ENCODE results near the gene PRR29.

Gene PRR29

DNA sequence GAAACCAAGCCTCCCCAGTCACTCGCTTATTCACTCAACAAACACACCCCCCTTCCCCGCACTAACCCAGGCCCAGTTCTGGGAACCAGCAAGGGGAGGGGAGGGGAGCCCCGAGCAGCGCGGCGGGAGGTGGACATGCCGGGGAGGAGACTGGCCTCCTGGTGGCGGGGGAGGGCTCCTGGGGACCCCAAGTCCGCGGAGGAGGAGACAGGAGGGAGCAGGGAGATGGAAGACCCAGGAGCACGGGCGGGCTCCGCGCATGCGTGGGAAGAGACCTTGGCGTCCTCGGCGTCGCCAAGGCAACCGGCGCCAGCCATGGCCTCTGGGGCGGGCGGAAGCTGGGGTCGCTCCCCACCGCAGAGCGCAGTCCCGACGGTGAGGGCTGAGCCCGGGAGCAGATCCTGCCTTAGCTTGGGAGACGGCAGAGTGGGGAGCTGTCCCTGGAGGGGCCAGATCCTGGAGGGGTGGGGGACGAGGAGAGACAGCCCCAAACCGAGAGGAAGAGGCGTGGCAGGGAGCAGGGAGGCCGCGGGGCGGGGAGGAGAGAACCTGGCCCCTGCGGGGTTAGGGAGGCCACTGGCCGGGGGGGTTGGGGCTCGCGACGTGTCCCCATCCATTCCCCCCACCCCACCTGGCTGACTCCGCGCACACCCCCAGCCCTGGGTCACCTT, at the start of gene PRR29:
Gene PRR29, plus strand, starts transcription at position 302 of the 671 bp plus-strand sequence. Its CDS starts 14 bp downstream, at position 316.
- no peak for TF ChIP-seq ZNF274 (IDR thresholded peaks at IDR 0.05; ENCODE audit: low read depth, low read length)
- H3K4me3 ChIP-seq (ENCODE audit: low read length) = peak within 1 kb of the TSS; percentile 71; the same call in 1 of the 2 replicates

GRCh38 chr17:63948521-63948920, 49.6 kb upstream of the PRR29 start:
- no peak overlapping the region for H3K4me3 ChIP-seq (ENCODE audit: low read length)

DNA sequence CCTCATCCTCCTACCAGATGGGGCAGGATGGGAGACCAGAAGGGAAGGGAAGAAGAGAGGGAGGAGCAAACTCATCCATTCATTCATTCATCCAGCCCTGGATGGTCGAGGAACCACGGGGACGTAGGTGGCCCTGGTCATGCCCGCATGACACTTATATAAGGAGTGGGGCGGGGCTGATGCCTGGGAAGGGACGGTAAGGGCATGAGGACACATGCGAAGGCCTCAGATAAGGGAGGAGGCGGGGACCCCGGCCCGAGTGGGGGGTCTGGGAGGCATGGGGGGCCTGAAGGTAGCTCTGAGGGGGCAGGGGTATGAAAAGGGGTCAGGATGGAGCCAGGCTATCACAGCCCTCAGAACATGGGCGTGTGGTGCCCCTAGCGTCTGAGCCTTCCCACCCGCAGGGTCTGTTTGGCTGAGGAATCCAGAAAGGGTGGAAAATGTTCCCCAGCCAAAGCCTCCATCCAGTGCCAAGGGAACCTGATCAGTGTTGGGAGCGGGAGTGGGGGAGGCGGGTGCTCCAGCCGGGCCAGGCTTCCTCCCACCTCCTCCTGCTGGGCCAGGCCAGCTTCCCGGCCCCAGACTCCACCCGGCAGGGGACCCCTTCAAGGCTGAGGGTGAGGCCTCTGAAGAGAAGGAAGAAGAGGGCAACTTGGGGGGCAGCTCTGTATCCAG, 48.4 kb upstream of the PRR29 start:
- H3K4me3 ChIP-seq (ENCODE audit: low read length) = no peak overlapping the region
- no peak for TF ChIP-seq ZNF274 (IDR thresholded peaks at IDR 0.05; ENCODE audit: low read depth, low read length)

More at GRCh38 chr17:63948521-63948920, 49.6 kb upstream of the PRR29 start:
- no peak for TF ChIP-seq ZNF274 (IDR thresholded peaks at IDR 0.05; ENCODE audit: low read depth, low read length)

DNA sequence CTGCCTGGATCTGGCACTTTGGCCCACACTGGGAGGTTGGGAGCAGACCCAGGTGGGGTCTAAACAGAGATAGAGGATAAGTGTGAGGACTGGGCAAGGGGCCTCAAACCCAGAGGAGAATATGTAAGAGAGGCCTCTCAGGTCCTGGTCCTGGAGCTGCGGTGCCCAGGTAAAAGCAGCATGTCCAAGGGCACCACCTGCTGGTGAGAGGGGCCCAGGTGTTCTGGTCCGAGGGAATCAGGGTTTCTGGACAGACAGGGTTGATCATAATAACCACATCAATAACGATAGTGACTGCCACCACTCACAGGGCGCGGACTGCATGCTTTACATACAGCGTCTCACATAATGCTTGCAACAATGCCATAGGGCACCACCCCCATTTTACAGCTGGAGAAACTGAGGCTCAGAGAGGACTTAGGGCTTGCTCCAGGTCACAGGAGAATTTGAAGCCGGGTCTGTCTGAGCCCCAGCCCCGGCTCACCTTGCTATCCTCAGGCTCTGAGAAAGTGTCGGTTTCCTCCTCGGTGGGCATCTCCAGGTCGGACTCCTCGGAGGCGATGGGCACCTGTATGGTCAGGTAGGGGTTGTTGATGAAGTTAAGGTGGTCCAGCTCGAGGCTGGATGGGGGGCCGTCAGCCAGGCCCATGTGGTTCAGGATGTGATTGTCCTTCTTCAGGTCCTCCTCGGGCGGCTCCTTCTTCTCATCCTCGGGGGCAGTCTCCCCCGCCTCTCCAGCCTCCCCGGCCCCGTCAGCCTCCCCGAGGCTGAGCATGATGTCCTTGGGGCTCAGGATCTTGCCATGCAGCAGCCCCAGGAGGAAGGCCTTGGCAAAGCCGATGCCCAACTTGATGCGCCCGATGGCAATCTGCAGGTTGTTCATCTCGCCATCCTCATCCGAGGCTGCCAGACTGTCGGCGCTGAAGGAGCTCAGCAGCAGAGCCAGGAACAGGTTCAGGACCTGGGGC, 46.9 kb upstream of the PRR29 start:
- no peak for TF ChIP-seq ZNF274 (IDR thresholded peaks at IDR 0.05; ENCODE audit: low read depth, low read length)
- H3K4me3 ChIP-seq (ENCODE audit: low read length) = no peak overlapping the region

DNA sequence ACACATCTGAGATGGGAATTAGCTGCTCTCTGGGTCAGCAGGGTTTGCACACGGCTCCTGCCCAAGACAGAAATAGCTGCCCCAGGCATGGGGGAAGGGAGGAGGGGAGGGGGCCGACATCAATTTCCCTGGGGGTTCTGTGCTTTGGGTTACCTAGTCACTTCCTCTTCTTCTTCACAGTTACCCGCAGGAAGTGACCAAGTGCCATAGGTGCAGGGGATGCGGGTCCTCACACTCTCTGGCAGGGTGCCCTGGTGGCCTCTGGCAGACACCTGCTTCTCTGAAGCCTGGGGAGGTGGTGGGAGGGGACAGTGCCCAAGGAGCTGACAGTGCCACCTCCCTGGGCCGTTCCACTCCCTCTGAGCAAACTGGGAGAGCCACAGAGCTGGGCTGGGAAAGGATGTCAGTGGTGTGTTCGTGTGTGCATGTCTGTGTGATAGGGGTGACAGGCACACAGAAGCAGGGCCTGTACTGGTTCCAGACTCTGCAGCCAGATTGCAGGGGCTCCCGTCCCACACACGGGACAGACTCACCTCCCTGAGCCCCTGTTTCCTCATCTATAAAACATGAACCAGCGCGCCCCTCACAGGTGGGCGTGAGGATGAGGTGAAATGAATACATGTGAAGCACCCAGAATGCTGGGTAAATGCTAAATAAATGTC, 43.6 kb upstream of the PRR29 start:
- no peak overlapping the region; the same call in 1 of the 2 replicates for H3K4me3 ChIP-seq (ENCODE audit: low read length)
- TF ChIP-seq ZNF274 (IDR thresholded peaks at IDR 0.05; ENCODE audit: low read depth, low read length) = no peak

GRCh38 chr17:63955232-63955631, 42.9 kb upstream of the PRR29 start:
- TF ChIP-seq ZNF274 (IDR thresholded peaks at IDR 0.05; ENCODE audit: low read depth, low read length) = no peak

GRCh38 chr17:63955791-63956190, 42.4 kb upstream of the PRR29 start:
- H3K4me3 ChIP-seq (ENCODE audit: low read length) = no peak overlapping the region
- no peak for TF ChIP-seq ZNF274 (IDR thresholded peaks at IDR 0.05; ENCODE audit: low read depth, low read length)

More at GRCh38 chr17:63955232-63955631, 42.9 kb upstream of the PRR29 start:
- no peak overlapping the region for H3K4me3 ChIP-seq (ENCODE audit: low read length)

DNA sequence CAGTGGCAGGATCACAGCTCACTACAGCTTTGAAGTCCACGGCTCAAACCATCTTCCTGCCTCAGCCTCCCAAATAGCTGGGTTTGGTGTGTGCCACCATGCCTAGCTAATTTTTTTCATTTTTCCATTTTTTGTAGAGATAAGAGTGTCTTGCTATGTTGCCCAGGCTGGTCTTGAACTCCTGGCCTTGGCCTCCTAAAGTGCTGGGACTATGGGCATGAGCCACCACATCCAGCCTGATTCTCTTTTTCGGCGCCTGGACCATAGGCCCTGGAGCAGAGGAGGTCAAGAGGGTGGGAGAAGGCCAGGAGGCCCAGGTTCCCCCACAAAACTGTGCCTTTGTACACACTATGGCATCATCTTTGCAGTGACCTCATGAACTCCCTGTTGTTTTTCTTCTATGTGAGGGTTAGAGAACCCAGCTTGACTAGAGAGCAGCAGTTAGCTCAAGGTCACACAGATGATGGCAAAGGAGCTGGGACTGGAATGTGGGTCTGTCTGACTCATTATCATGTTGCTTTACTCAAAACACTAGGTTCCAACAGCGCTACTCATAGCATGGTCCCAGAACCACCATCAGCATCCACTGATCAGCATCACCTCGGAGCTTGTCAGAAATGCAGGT, 41.7 kb upstream of the PRR29 start:
- TF ChIP-seq ZNF274 (IDR thresholded peaks at IDR 0.05; ENCODE audit: low read depth, low read length) = no peak
- H3K4me3 ChIP-seq (ENCODE audit: low read length) = no peak overlapping the region

GRCh38 chr17:63960006-63960405, 38.1 kb upstream of the PRR29 start:
- TF ChIP-seq ZNF274 (IDR thresholded peaks at IDR 0.05; ENCODE audit: low read depth, low read length) = no peak
- H3K4me3 ChIP-seq (ENCODE audit: low read length) = no peak overlapping the region

DNA sequence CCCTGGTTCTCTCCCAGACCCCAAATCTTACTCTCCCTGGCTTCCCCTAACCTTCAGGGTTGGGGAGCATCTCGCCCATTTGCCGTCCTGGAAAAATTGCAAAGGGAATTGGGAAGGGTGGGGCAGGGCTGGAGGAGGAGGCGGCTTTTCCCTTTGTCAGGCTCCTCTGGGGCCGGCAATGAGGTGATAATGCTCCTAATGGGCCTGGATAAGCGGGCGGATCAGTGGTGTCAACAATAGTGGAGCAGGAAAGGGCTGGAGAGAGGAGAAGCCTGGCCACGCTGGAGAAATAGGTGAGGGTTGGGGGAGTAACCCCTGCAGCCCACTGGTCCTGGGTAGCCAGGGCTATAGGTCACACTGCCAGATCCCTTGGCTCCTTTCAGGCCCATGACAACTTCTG, 37.7 kb upstream of the PRR29 start:
- no peak for TF ChIP-seq ZNF274 (IDR thresholded peaks at IDR 0.05; ENCODE audit: low read depth, low read length)
- H3K4me3 ChIP-seq (ENCODE audit: low read length) = no peak overlapping the region

DNA sequence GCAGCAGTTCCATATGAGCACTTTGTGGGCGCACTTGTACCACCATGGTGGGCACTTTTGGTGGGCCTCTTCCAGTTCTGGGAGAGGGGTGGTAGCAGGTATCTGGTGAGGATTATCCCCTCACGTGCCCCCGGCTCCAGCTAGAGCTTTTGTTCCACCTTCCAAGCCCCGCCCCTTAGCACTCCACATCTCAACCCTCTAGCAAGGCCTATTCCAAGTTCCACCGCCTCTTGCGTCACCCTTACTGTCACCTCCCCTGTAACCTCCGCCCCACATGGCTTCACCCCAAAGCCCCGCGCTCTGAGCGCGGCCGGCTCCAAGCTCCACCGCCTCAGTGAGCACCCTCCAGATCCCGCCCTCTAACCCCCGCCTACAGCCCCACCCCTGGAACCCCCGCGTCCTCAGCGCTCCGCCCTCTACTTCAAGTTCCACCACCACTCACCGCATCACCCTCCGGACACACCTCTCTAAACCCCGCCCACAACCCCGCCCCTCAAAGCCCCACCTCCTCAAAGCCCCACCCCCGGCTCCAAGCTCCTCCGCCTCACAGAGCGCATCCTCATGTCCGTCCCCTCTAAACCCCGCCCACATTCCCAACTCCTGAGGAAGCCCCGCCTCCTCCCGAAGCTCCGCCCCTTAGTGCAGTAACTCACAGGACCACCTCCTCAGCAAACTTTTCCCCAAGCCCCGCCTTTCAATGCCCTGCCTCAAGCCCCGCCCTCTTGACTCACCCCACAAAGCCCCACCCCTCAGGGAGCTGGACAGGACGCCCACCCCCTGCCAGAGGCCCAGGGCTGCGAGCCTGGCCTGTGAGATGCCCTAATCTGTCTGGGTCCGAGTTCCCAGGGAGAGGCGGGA, 36.6 kb upstream of the PRR29 start:
- no peak overlapping the region for H3K4me3 ChIP-seq (ENCODE audit: low read length)
- TF ChIP-seq ZNF274 (IDR thresholded peaks at IDR 0.05; ENCODE audit: low read depth, low read length) = no peak

GRCh38 chr17:63962298-63962744, 35.8 kb upstream of the PRR29 start:
- no peak for TF ChIP-seq ZNF274 (IDR thresholded peaks at IDR 0.05; ENCODE audit: low read depth, low read length)
- H3K4me3 ChIP-seq (ENCODE audit: low read length) = no peak overlapping the region

Data from GM08714 (cell line).